Superior temporal gyrus (tissue), 1 donor: ENCODE measurements around the gene MYO6.

Source experiments
- DNase-seq: peaks from one replicate; pipeline ENCODE4 v3.0.0-alpha.2; 2016; ENCODE audit errors: extremely low spot score

The MYO6 gene

GRCh38 chr6:75946146-75946831, 197.2 kb downstream of the MYO6 start:
- DNase-seq: no peak

GRCh38 chr6:75947935-75948334, 198.9 kb downstream of the MYO6 start:
- no peak for DNase-seq

- no peak for DNase-seq
Measured at GRCh38 chr6:75952128-75952527, 203.1 kb downstream of the MYO6 start.

- no peak for DNase-seq
Measured at GRCh38 chr6:75963569-75963968, 214.5 kb downstream of the MYO6 start.

DNA sequence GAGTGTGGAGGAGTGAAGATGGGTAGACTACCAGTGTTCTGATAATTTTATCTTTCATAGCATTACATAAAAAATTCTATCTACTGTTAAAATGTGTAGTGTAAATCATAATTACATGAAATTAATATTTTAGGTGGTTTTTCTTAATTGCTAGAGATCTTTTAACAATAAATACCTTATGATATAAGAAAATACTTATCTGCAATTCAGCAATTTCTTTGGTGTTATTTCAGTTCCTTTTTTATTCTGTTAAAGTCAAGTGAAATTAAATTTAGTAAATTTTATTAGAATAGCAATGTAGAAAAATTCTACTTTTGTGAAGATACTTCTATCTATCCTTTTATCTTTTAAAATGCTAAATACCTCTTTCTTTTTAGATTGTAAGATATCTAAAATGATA, 219.1 kb downstream of the MYO6 start:
- no peak for DNase-seq
